ENCODE results near the gene TNNC1. TPM values are rescaled to one million over a fixed set of nuclear protein-coding genes. Genes with fewer than 3 reads are reported as not detected.

The TNNC1 gene
- total RNA-seq, 1 experiment from 2014 or later = 40.5 TPM

GRCh38 chr3:52454250-52454937 is 553 bp upstream of the TNNC1 start:
- Histone ChIP-seq H3K9me3 (no peaks in the 10 kb centered on the region), H3K4me1 (peaks cover 70% of the 10 kb centered on the region), H3K4me3 (ENCODE audit: low read depth, low read length) (peak overlapping the region; percentile 60), H3K36me3 (ENCODE audit: control insufficient read depth, insufficient read depth, low read length) (no peaks in the 10 kb centered on the region; the same call in 1 of the 2 replicates), H3K27me3 (replicated peaks; ENCODE audit: control insufficient read depth, insufficient read depth, low read length) (no peaks in the 10 kb centered on the region)
- no TSS peak for BruUV-seq (replicated peaks)
- POLR2A ChIA-PET = interaction anchor here (0.6 kb wide), 1 partner anchor 81 kb away, joined by 11 read pairs; no protein-coding TSS in a partner anchor
- H3K36me3 Mint-ChIP-seq (ENCODE audit: insufficient read depth, unreplicated experiment) = peaks cover 16% of the 10 kb centered on the region
- H3K9me3 Mint-ChIP-seq (ENCODE audit: unreplicated experiment) = no peaks in the 10 kb centered on the region
- CTCF ChIA-PET = interaction anchor here (1.7 kb wide), 1 partner anchor 29 kb away, joined by 10 read pairs; no protein-coding TSS in a partner anchor
- H3K4me1 Mint-ChIP-seq (ENCODE audit: low read depth, unreplicated experiment) = peaks cover 41% of the 10 kb centered on the region
- no peak for DNase-seq
- no peak for TF ChIP-seq CTCF (IDR thresholded peaks at IDR 0.05; ENCODE audit: insufficient read depth in 1 of 2, low read depth in 1 of 2, low read length in 1 of 2, severe bottlenecking in 1 of 2, unreplicated experiment in 1 of 2)
- H3K27me3 Mint-ChIP-seq (ENCODE audit: insufficient read depth, unreplicated experiment) = no peaks in the 10 kb centered on the region
- peak overlapping the region; percentile 84 for H3K27ac Mint-ChIP-seq (ENCODE audit: unreplicated experiment)
- intact Hi-C loops (cut with micrococcal nuclease; ENCODE audit: unreplicated experiment) = loop anchor here (10.0 kb wide), 1 partner anchor 80 kb away; the partner anchor contains the start of genes NT5DC2 and UQCC5
- H3K4me3 Mint-ChIP-seq (ENCODE audit: unreplicated experiment) = peak overlapping the region; percentile 88

- Mint-ChIP-seq H3K27me3 (ENCODE audit: insufficient read depth, unreplicated experiment) (no peaks in the 10 kb centered on the region), H3K4me1 (ENCODE audit: low read depth, unreplicated experiment) (peaks cover 48% of the 10 kb centered on the region), H3K9me3 (ENCODE audit: unreplicated experiment) (no peaks in the 10 kb centered on the region), H3K27ac (ENCODE audit: unreplicated experiment) (no peak overlapping the region), H3K4me3 (ENCODE audit: unreplicated experiment) (peak overlapping the region; percentile 88), H3K36me3 (ENCODE audit: insufficient read depth, unreplicated experiment) (peaks cover 8% of the 10 kb centered on the region)
- Histone ChIP-seq H3K36me3 (ENCODE audit: control insufficient read depth, insufficient read depth, low read length) (no peaks in the 10 kb centered on the region), H3K4me3 (ENCODE audit: low read depth, low read length) (no peak overlapping the region), H3K9me3 (no peaks in the 10 kb centered on the region), H3K27me3 (replicated peaks; ENCODE audit: control insufficient read depth, insufficient read depth, low read length) (no peaks in the 10 kb centered on the region), H3K4me1 (peaks cover 74% of the 10 kb centered on the region)
- POLR2A ChIA-PET = interaction anchor here (0.7 kb wide), 1 partner anchor 80 kb away, joined by 3 read pairs; no protein-coding TSS in a partner anchor
- no TSS peak for BruUV-seq (replicated peaks)
- no peak for TF ChIP-seq CTCF (IDR thresholded peaks at IDR 0.05; ENCODE audit: insufficient read depth in 1 of 2, low read depth in 1 of 2, low read length in 1 of 2, severe bottlenecking in 1 of 2, unreplicated experiment in 1 of 2)
- intact Hi-C loops (cut with micrococcal nuclease; ENCODE audit: unreplicated experiment) = loop anchor here (10.0 kb wide), 1 partner anchor 82 kb away; the partner anchor contains the start of genes NT5DC2 and UQCC5
- DNase-seq = no peak
- CTCF ChIA-PET = interaction anchor here (1.7 kb wide), 1 partner anchor 28 kb away, joined by 10 read pairs; no protein-coding TSS in a partner anchor
Observed at GRCh38 chr3:52452570-52453221, 1.1 kb downstream of the TNNC1 start.

- no peaks in the 10 kb centered on the region for H3K27me3 Mint-ChIP-seq (ENCODE audit: insufficient read depth, unreplicated experiment)
- Histone ChIP-seq H3K4me3 (ENCODE audit: low read depth, low read length) (no peak overlapping the region), H3K9me3 (no peaks in the 10 kb centered on the region), H3K36me3 (ENCODE audit: control insufficient read depth, insufficient read depth, low read length) (no peaks in the 10 kb centered on the region), H3K27me3 (replicated peaks; ENCODE audit: control insufficient read depth, insufficient read depth, low read length) (no peaks in the 10 kb centered on the region), H3K4me1 (peaks cover 70% of the 10 kb centered on the region)
- H3K27ac Mint-ChIP-seq (ENCODE audit: unreplicated experiment) = no peak overlapping the region
- DNase-seq = no peak
- ChIA-PET POLR2A (interaction anchor here (0.7 kb wide), 1 partner anchor 81 kb away, joined by 3 read pairs; no protein-coding TSS in a partner anchor), CTCF (no interaction called here)
- BruUV-seq (replicated peaks) = no TSS peak
- H3K4me1 Mint-ChIP-seq (ENCODE audit: low read depth, unreplicated experiment) = peaks cover 48% of the 10 kb centered on the region
- H3K4me3 Mint-ChIP-seq (ENCODE audit: unreplicated experiment) = no peak overlapping the region
- H3K36me3 Mint-ChIP-seq (ENCODE audit: insufficient read depth, unreplicated experiment) = peaks cover 5% of the 10 kb centered on the region
- no peaks in the 10 kb centered on the region for H3K9me3 Mint-ChIP-seq (ENCODE audit: unreplicated experiment)
- intact Hi-C loops (cut with micrococcal nuclease; ENCODE audit: unreplicated experiment) = loop anchor here (10.0 kb wide), 1 partner anchor 83 kb away; the partner anchor contains the start of genes NT5DC2 and UQCC5
- TF ChIP-seq CTCF (IDR thresholded peaks at IDR 0.05; ENCODE audit: insufficient read depth in 1 of 2, low read depth in 1 of 2, low read length in 1 of 2, severe bottlenecking in 1 of 2, unreplicated experiment in 1 of 2) = no peak
Observed at GRCh38 chr3:52452126-52452525, 1.7 kb downstream of the TNNC1 start.
